HepG2 (cell line): ENCODE measurements around the gene FBF1. TPM values are rescaled to one million over a fixed set of nuclear protein-coding genes. Genes with fewer than 3 reads are reported as not detected.

ENCODE experiments used
- CAMTA2 ChIP-seq: sonication (generic); formaldehyde crosslinking; IDR thresholded peaks from 2 replicates; pipeline ENCODE4 v1.4.0; 2020; ENCODE audit warnings: mild to moderate bottlenecking, missing genetic modification reagents, borderline replicate concordance
- FOXM1 ChIP-seq: sonication (generic); formaldehyde crosslinking; IDR thresholded peaks from 2 replicates; pipeline ENCODE4 v1.5.0; 2020; ENCODE audit warnings: missing genetic modification reagents
- HDAC6 ChIP-seq: fragments of 200-600 bp; sonication (generic); IDR thresholded peaks from 2 replicates; pipeline ENCODE4 v1.7.0; 2017; ENCODE audit warnings: mild to moderate bottlenecking, antibody characterized with exemption, low read length, low read depth
- HOXA9 ChIP-seq: sonication (generic); formaldehyde crosslinking; IDR thresholded peaks from 2 replicates; pipeline ENCODE4 v1.8.1; 2022; ENCODE audit warnings: missing genetic modification reagents, mild to moderate bottlenecking, moderate library complexity, borderline replicate concordance
- KLF12 ChIP-seq: sonication (generic); formaldehyde crosslinking; IDR thresholded peaks from 2 replicates; pipeline ENCODE4 v1.4.0; 2020; ENCODE audit warnings: missing genetic modification reagents, borderline replicate concordance
- MBD4 ChIP-seq: IDR thresholded peaks from 2 replicates; pipeline ENCODE4 v1.6.1; 2012; ENCODE audit warnings: low read length, inconsistent platforms, borderline replicate concordance
- PITX1 ChIP-seq: sonication (generic); formaldehyde crosslinking; IDR thresholded peaks from 2 replicates; pipeline ENCODE4 v1.5.1; 2020; ENCODE audit warnings: mild to moderate bottlenecking, missing genetic modification reagents
- POLR2A ChIP-seq, 2 experiments: IDR thresholded peaks; 2 replicates each; pipeline ENCODE4 v1.6.1; 2011; ENCODE audit warnings: low read depth in 2 of 2, low read length in 2 of 2, mild to moderate bottlenecking in 1 of 2, moderate library complexity in 1 of 2; ENCODE audit not compliant: insufficient read depth in 1 of 2
- REL ChIP-seq: sonication (generic); formaldehyde crosslinking; conservative IDR thresholded peaks from 2 replicates; pipeline ENCODE4 v1.8.0; 2022; ENCODE audit warnings: mild to moderate bottlenecking, missing genetic modification reagents, moderate library complexity
- RFXAP ChIP-seq: sonication (generic); formaldehyde crosslinking; IDR thresholded peaks from 2 replicates; pipeline ENCODE4 v1.4.0; 2020; ENCODE audit warnings: missing genetic modification reagents, borderline replicate concordance
- SRSF9 ChIP-seq: fragments of 200-400 bp; formaldehyde crosslinking; IDR thresholded peaks from 2 replicates; pipeline ENCODE4 v1.6.1; 2018; ENCODE audit warnings: borderline replicate concordance, mild to moderate bottlenecking, low read depth, low read length; ENCODE audit not compliant: insufficient read depth, poor library complexity, severe bottlenecking
- ZFP36L1 ChIP-seq: sonication (generic); formaldehyde crosslinking; IDR thresholded peaks from 2 replicates; pipeline ENCODE4 v1.8.0; 2022; ENCODE audit warnings: mild to moderate bottlenecking, missing genetic modification reagents, moderate library complexity
- ZFYVE20 ChIP-seq: sonication (generic); formaldehyde crosslinking; IDR thresholded peaks from 2 replicates; pipeline ENCODE4 v1.8.0; 2023; ENCODE audit warnings: low read depth, mild to moderate bottlenecking, moderate library complexity, missing genetic modification reagents, borderline replicate concordance
- ZMYM4 ChIP-seq: sonication (generic); formaldehyde crosslinking; IDR thresholded peaks from 2 replicates; pipeline ENCODE4 v1.8.1; 2023; ENCODE audit warnings: mild to moderate bottlenecking, missing genetic modification reagents
- ZNF44 ChIP-seq: sonication (generic); formaldehyde crosslinking; IDR thresholded peaks from 2 replicates; pipeline ENCODE4 v1.5.1; 2020; ENCODE audit warnings: mild to moderate bottlenecking, missing genetic modification reagents
- ZNF547 ChIP-seq: sonication (generic); formaldehyde crosslinking; IDR thresholded peaks from 2 replicates; pipeline ENCODE4 v1.5.1; 2020; ENCODE audit warnings: mild to moderate bottlenecking, missing genetic modification reagents
- ZNF552 ChIP-seq: sonication (generic); formaldehyde crosslinking; IDR thresholded peaks from 2 replicates; pipeline ENCODE4 v1.9.0; 2022; ENCODE audit warnings: missing genetic modification reagents, mild to moderate bottlenecking, borderline replicate concordance
- ZNF597 ChIP-seq: sonication (generic); formaldehyde crosslinking; IDR thresholded peaks from 2 replicates; pipeline ENCODE4 v1.5.0; 2020; ENCODE audit warnings: missing genetic modification reagents
- ZNF646 ChIP-seq: sonication (generic); formaldehyde crosslinking; IDR thresholded peaks from 2 replicates; pipeline ENCODE4 v1.9.0; 2021; ENCODE audit warnings: mild to moderate bottlenecking, missing genetic modification reagents
- ZNF691 ChIP-seq: sonication (generic); formaldehyde crosslinking; IDR thresholded peaks from 2 replicates; pipeline ENCODE4 v1.4.0; 2020; ENCODE audit warnings: missing genetic modification reagents, low read depth, mild to moderate bottlenecking, borderline replicate concordance
- ZZZ3 ChIP-seq: sonication (generic); formaldehyde crosslinking; IDR thresholded peaks from 2 replicates; pipeline ENCODE4 v1.4.0; 2020; ENCODE audit warnings: missing genetic modification reagents, mild to moderate bottlenecking, borderline replicate concordance
- polyA plus RNA-seq, 8 experiments: library from polyadenylated mRNA; depleted of rRNA in 3 of 8; stranded (reverse) in 7 of 8; unstranded in 1 of 8; fragments of >200 nt; fragmentation: Illumina TruSeq in 4 of 8; extraction: Trizol in 4 of 8; gene quantifications; 2 replicates each; pipeline versions ENCODE4 v1.2.1 to v1.2.3, GENCODE V29; 2011 to 2016; ENCODE audit warnings: low read depth in 4 of 8, missing spikeins in 1 of 8, mixed read lengths in 1 of 8; ENCODE audit not compliant: insufficient read depth in 1 of 8
- total RNA-seq, 5 experiments: library from RNA; depleted of rRNA; stranded (reverse); fragments of >200 nt; fragmentation: Illumina TruSeq; extraction: Trizol; gene quantifications; 2 replicates each; pipeline ENCODE4 v1.2.3, GENCODE V29; 2016; ENCODE audit warnings: low read depth in 1 of 5

Gene FBF1
- total and polyA plus RNA-seq, 2 of the 13 experiments (the other 11 are each of a cell fraction or from before 2014, with no cell fraction given): 2.4 to 8.1 TPM

- TF ChIP-seq CAMTA2 (CRISPR knock-in tag) (no peak), ZMYM4 (CRISPR knock-in tag) (peak; percentile 53; the same call in 1 of the 2 replicates), ZNF547 (CRISPR knock-in tag) (no peak), ZNF691 (CRISPR knock-in tag) (peak; percentile 91; the same call in 1 of the 2 replicates), ZNF552 (CRISPR knock-in tag) (peak; percentile 58), REL (CRISPR knock-in tag) (0 out of 2 replicates have a peak, but pooled peaks have one; percentile 20), POLR2A (IDR thresholded peaks at IDR 0.05; ENCODE audit: insufficient read depth in 1 of 2, low read depth in 2 of 2, low read length in 2 of 2) (peak in 1 of 2 experiments; percentile 86; a peak in 2 of 4 replicates), ZNF44 (CRISPR knock-in tag) (no peak), ZNF646 (CRISPR knock-in tag) (no peak), HOXA9 (CRISPR knock-in tag) (0 out of 2 replicates have a peak, but pooled peaks have one; percentile 17), SRSF9 (no peak), MBD4 (no peak), KLF12 (CRISPR knock-in tag) (peak; percentile 72; the same call in 1 of the 2 replicates), PITX1 (CRISPR knock-in tag) (no peak; the same call in none of the 2 replicates), ZNF597 (CRISPR knock-in tag) (0 out of 2 replicates have a peak, but pooled peaks have one; percentile 58), ZZZ3 (CRISPR knock-in tag) (peak; percentile 70; the same call in 1 of the 2 replicates), RFXAP (CRISPR knock-in tag) (0 out of 2 replicates have a peak, but pooled peaks have one; percentile 20), ZFYVE20 (CRISPR knock-in tag) (no peak), HDAC6 (no peak), ZFP36L1 (CRISPR knock-in tag) (no peak; the same call in 1 of the 2 replicates), FOXM1 (CRISPR knock-in tag) (no peak)
These were observed 62.5 kb downstream of the FBF1 start, which contains the start of gene TRIM47 (continued) for GRCh38 chr17:75878174-75878998.
